ENCODE data around the gene HLA-DPB1.

DNA sequence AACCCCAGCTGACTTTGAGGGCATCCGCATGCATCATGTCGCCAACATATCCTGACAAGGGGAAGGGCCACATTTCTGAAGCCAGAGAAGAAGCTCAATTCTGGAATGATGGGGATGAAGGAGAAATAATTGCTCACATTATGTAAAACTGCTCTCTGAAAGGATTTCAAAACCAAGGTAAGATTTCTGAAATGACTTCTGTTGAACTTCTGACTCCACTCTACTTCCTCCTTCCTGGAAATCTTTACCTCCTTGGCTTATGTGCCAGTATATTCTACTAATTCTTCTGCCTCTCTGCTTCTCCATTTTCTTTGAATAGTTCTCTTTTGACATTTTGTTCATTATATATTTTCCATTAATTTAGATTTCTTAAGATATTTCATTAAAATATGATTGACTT is 31.9 kb downstream of the HLA-DPB1 start:
- TF ChIP-seq JUNB (IDR thresholded peaks at IDR 0.05): no peak
- no peak for TF ChIP-seq RCOR1 (IDR thresholded peaks at IDR 0.05; ENCODE audit: low read depth, low read length)
- TF ChIP-seq POLR2A (IDR thresholded peaks at IDR 0.05; ENCODE audit: low read length): no peak
- no peak for TF ChIP-seq CTCF (IDR thresholded peaks at IDR 0.05)
- TF ChIP-seq BHLHE40 (IDR thresholded peaks at IDR 0.05; ENCODE audit: low read depth, low read length): no peak
- no peak for TF ChIP-seq MAFK (IDR thresholded peaks at IDR 0.05; ENCODE audit: partially characterized antibody)
- no peak for TF ChIP-seq SREBF2 (IDR thresholded peaks at IDR 0.05)
- no peak for TF ChIP-seq EP300 (IDR thresholded peaks at IDR 0.05)
- TF ChIP-seq, protein P1, sequence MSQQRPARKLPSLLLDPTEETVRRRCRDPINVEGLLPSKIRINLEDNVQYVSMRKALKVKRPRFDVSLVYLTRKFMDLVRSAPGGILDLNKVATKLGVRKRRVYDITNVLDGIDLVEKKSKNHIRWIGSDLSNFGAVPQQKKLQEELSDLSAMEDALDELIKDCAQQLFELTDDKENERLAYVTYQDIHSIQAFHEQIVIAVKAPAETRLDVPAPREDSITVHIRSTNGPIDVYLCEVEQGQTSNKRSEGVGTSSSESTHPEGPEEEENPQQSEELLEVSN (IDR thresholded peaks at IDR 0.05; ENCODE audit: borderline replicate concordance, low read depth): no peak
- no peak for TF ChIP-seq NPAS2 (CRISPR knock-in tag; IDR thresholded peaks at IDR 0.05; ENCODE audit: borderline replicate concordance)
- TF ChIP-seq MAZ (IDR thresholded peaks at IDR 0.05; ENCODE audit: borderline replicate concordance, low read depth, low read length): no peak
- no peak for TF ChIP-seq MAX (IDR thresholded peaks at IDR 0.05)
- no peak for TF ChIP-seq HDAC2 (IDR thresholded peaks at IDR 0.05)

Measured in A549 (cell line).